ENCODE data around the gene TYMP. TPM values are rescaled to one million over a fixed set of nuclear protein-coding genes. Genes with fewer than 3 reads are reported as not detected.

Gene TYMP
- total and polyA plus RNA-seq, 2 of the 8 experiments (the other 6 are each of a cell fraction or from before 2014, with no cell fraction given), result 0.43 to 0.48 TPM

- Histone ChIP-seq H3K27me3 (replicated peaks in 1 of 4; ENCODE audit: control insufficient read depth in 3 of 4, extremely low read depth in 1 of 4, insufficient read depth in 3 of 4, low read length in 3 of 4) (peaks cover 0 to 10% (median 6%) of the 10 kb centered on the region in 4 experiments; a peak in 5 of 7 replicates), H3K79me1 (ENCODE audit: low read depth, low read length) (no peaks in the 10 kb centered on the region), H4K5ac (ENCODE audit: insufficient read length, low read depth, low read length) (no peak overlapping the region), H3K56ac (replicated peaks; ENCODE audit: insufficient read length, low read depth, low read length) (no peak overlapping the region), H3K9me3 (ENCODE audit: insufficient read depth in 2 of 2, low read depth in 1 of 2, low read length in 1 of 2) (no peaks in the 10 kb centered on the region), H3K4me3 (ENCODE audit: extremely low read depth in 1 of 4, insufficient read depth in 2 of 4, low read depth in 3 of 4, low read length in 4 of 4) (no peak overlapping the region), H3K23ac (ENCODE audit: insufficient read length) (no peak overlapping the region), H2BK20ac (ENCODE audit: low read length) (no peak overlapping the region), H3K36me3 (ENCODE audit: control insufficient read depth in 2 of 4, insufficient read depth in 4 of 4, low read length in 3 of 4) (no peaks in the 10 kb centered on the region), H3K27ac (ENCODE audit: low read depth, low read length) (no peak overlapping the region), H4K8ac (ENCODE audit: extremely low read depth, insufficient read depth, low read length) (no peak overlapping the region), H3K9ac (replicated peaks in 1 of 4; ENCODE audit: extremely low read depth in 1 of 4, low read depth in 3 of 4, low read length in 3 of 4) (no peak overlapping the region), H4K20me1 (replicated peaks in 1 of 2; ENCODE audit: control insufficient read depth in 1 of 2, insufficient read depth in 2 of 2, low read length in 2 of 2) (no peaks in the 10 kb centered on the region), H3K4me2 (ENCODE audit: insufficient read depth in 1 of 2, low read depth in 2 of 2, low read length in 2 of 2) (no peak overlapping the region), H2BK12ac (ENCODE audit: low read depth, low read length) (no peak overlapping the region), H3K14ac (ENCODE audit: insufficient read length) (no peak overlapping the region), H3K4ac (replicated peaks; ENCODE audit: insufficient read length, low read depth, low read length) (no peak overlapping the region), H3K79me2 (ENCODE audit: control insufficient read depth in 1 of 2, insufficient read depth in 2 of 2, low read length in 2 of 2) (no peaks in the 10 kb centered on the region), H2BK120ac (replicated peaks; ENCODE audit: low read depth, low read length) (no peak overlapping the region), H2BK15ac (ENCODE audit: low read length) (no peak overlapping the region), H2AFZ (ENCODE audit: low read length) (no peak overlapping the region), H3K4me1 (replicated peaks in 1 of 4; ENCODE audit: control insufficient read depth in 3 of 4, insufficient read depth in 4 of 4, low read length in 3 of 4) (peaks cover 0 to 2% (median 0%) of the 10 kb centered on the region in 4 experiments; a peak in 1 of 7 replicates), H3K23me2 (ENCODE audit: low read depth, low read length) (no peaks in the 10 kb centered on the region), H3K18ac (ENCODE audit: extremely low read depth, low read length) (no peak overlapping the region), H2BK5ac (ENCODE audit: low read depth, low read length) (no peak overlapping the region), H4K91ac (replicated peaks; ENCODE audit: insufficient read length, low read length) (no peak overlapping the region), H2AK5ac (ENCODE audit: low read depth, low read length) (no peak overlapping the region)
- no peak for FAIRE-seq
- no peak for DNase-seq (ENCODE audit: low read depth in 1 of 2, low spot score in 2 of 2)
- ChIA-PET CTCF (ENCODE audit: partially characterized antibody) (interaction anchor here (0.6 to 6.6 kb wide), 4 partner anchors 15 to 1024 kb away, joined by 3 to 36 read pairs (median 3); partner anchors contain the start of gene SCO2), POLR2A (ENCODE audit: partially characterized antibody) (interaction anchor here (1.2 kb wide), 1 partner anchor 12 kb away, joined by 3 read pairs; no protein-coding TSS in a partner anchor)
- WGBS, 2 experiments (ENCODE audit: extremely low coverage in 1 of 2, insufficient coverage in 1 of 2, insufficient read length in 1 of 2, insufficient replicate concordance in 2 of 2, low coverage in 1 of 2, low lambda C conversion rate in 2 of 2, missing lambda C conversion rate in 1 of 2), result 78% methylated on average over 10 of the region's 10 CpGs; no CpG with 5 or more reads in 1 of the 2 experiments
- no peak for TF ChIP-seq USF2 (IDR thresholded peaks at IDR 0.05; ENCODE audit: low read length)
- TF ChIP-seq TAF1 (IDR thresholded peaks at IDR 0.05; ENCODE audit: low read depth, low read length), result no peak
- no peak for TF ChIP-seq TBP (IDR thresholded peaks at IDR 0.05; ENCODE audit: low read depth, low read length)
- TF ChIP-seq CHD2 (IDR thresholded peaks at IDR 0.05; ENCODE audit: low read length), result no peak
- TF ChIP-seq EZH2 (IDR thresholded peaks at IDR 0.05; ENCODE audit: low read depth, low read length, severe bottlenecking), result no peak
- TF ChIP-seq RFX5 (IDR thresholded peaks at IDR 0.05; ENCODE audit: borderline replicate concordance, low read depth, low read length), result no peak
- no peak for TF ChIP-seq SIRT6 (IDR thresholded peaks at IDR 0.05; ENCODE audit: low read length)
These were observed 10.6 kb upstream of the TYMP start for GRCh38 chr22:50540381-50540780.
